ENCODE results near the gene KCNIP4. TPM values are rescaled to one million over a fixed set of nuclear protein-coding genes. Genes with fewer than 3 reads are reported as not detected.

The KCNIP4 gene
- total RNA-seq, 1 donor from 2014 or later = 0.17 TPM

- DNase-seq (ENCODE audit: low read depth) = no peak
- H3K4me3 ChIP-seq (ENCODE audit: low read depth, low read length) = no peak overlapping the region
- TF ChIP-seq CTCF (conservative IDR thresholded peaks at IDR 0.05; ENCODE audit: low read depth, low read length) = no peak
Observed at GRCh38 chr4:21845663-21846062, 102.9 kb downstream of the KCNIP4 start.

GRCh38 chr4:21835712-21836111 is 112.9 kb downstream of the KCNIP4 start:
- no peak overlapping the region for H3K4me3 ChIP-seq (ENCODE audit: low read depth, low read length)
- TF ChIP-seq CTCF (conservative IDR thresholded peaks at IDR 0.05; ENCODE audit: low read depth, low read length) = no peak
- DNase-seq (ENCODE audit: low read depth) = no peak

- no peak overlapping the region for H3K4me3 ChIP-seq (ENCODE audit: low read depth, low read length)
- TF ChIP-seq CTCF (conservative IDR thresholded peaks at IDR 0.05; ENCODE audit: low read depth, low read length) = no peak
- no peak for DNase-seq (ENCODE audit: low read depth)
Observed at GRCh38 chr4:21830272-21830671, 118.3 kb downstream of the KCNIP4 start.

- no peak overlapping the region for H3K4me3 ChIP-seq (ENCODE audit: low read depth, low read length)
- TF ChIP-seq CTCF (conservative IDR thresholded peaks at IDR 0.05; ENCODE audit: low read depth, low read length) = no peak
Observed at GRCh38 chr4:21827575-21827974, 121.0 kb downstream of the KCNIP4 start.

GRCh38 chr4:21826071-21826470 is 122.5 kb downstream of the KCNIP4 start:
- no peak for TF ChIP-seq CTCF (conservative IDR thresholded peaks at IDR 0.05; ENCODE audit: low read depth, low read length)
- DNase-seq (ENCODE audit: low read depth) = no peak
- no peak overlapping the region for H3K4me3 ChIP-seq (ENCODE audit: low read depth, low read length)

More at GRCh38 chr4:21827575-21827974, 121.0 kb downstream of the KCNIP4 start:
- DNase-seq (ENCODE audit: low read depth) = no peak

- DNase-seq (ENCODE audit: low read depth) = no peak
- no peak for TF ChIP-seq CTCF (conservative IDR thresholded peaks at IDR 0.05; ENCODE audit: low read depth, low read length)
Observed at GRCh38 chr4:21819086-21819485, 129.5 kb downstream of the KCNIP4 start.

GRCh38 chr4:21815651-21816377 is 132.8 kb downstream of the KCNIP4 start:
- DNase-seq (ENCODE audit: low read depth) = no peak
- H3K4me3 ChIP-seq (ENCODE audit: low read depth, low read length) = no peak overlapping the region
- TF ChIP-seq CTCF (conservative IDR thresholded peaks at IDR 0.05; ENCODE audit: low read depth, low read length) = no peak

More at GRCh38 chr4:21819086-21819485, 129.5 kb downstream of the KCNIP4 start:
- H3K4me3 ChIP-seq (ENCODE audit: low read depth, low read length) = no peak overlapping the region
